PFSK-1 (cell line): ENCODE measurements around the gene FMN1.

Experiments
- POLR2AphosphoS5 ChIP-seq: IDR thresholded peaks from 2 replicates; pipeline ENCODE4 v1.6.1; 2012; ENCODE audit warnings: low read depth, mild to moderate bottlenecking, control low read depth, low read length, moderate library complexity
- REST ChIP-seq, 2 experiments: IDR thresholded peaks; 2 replicates each; pipeline versions ENCODE4 v1.6.1 to v1.8.0; 2011 to 2012; ENCODE audit warnings: low read depth in 2 of 2, low read length in 2 of 2, control low read depth in 1 of 2, inconsistent platforms in 1 of 2, mild to moderate bottlenecking in 1 of 2, moderate library complexity in 1 of 2; ENCODE audit not compliant: insufficient read depth in 1 of 2
- SIN3A ChIP-seq: IDR thresholded peaks from 2 replicates; pipeline ENCODE4 v1.6.1; 2012; ENCODE audit warnings: mild to moderate bottlenecking, low read length, moderate library complexity, borderline replicate concordance; ENCODE audit not compliant: insufficient read depth

- TF ChIP-seq REST (IDR thresholded peaks at IDR 0.05; ENCODE audit: insufficient read depth in 1 of 2, low read depth in 2 of 2, low read length in 2 of 2) = no peak
- no peak for TF ChIP-seq POLR2AphosphoS5
- TF ChIP-seq SIN3A = no peak
These were observed 3.1 kb upstream of the FMN1 start for GRCh38 chr15:33197636-33198035.
